Breast epithelium (tissue), 3 donors: ENCODE results near the gene FRMD6.

Source experiments
- POLR2A ChIP-seq: fragments of 450-650 bp; IDR thresholded peaks from one replicate; pipeline ENCODE4 v1.6.1; 2016; ENCODE audit warnings: antibody characterized with exemption, mild to moderate bottlenecking, moderate library complexity
- POLR2AphosphoS5 ChIP-seq, 3 donors: sonication (generic); formaldehyde crosslinking; IDR thresholded peaks; one replicate each; pipeline ENCODE4 v1.6.1; 2017; ENCODE audit warnings: antibody characterized with exemption in 3 of 3
- TF ChIP-seq, protein P1 (sequence below), 3 donors: fragments of 450-650 bp; IDR thresholded peaks; one replicate each; pipeline ENCODE4 v1.5.1; 2016 to 2017; ENCODE audit warnings: antibody characterized with exemption in 3 of 3, mild to moderate bottlenecking in 3 of 3, moderate library complexity in 3 of 3

- TF ChIP-seq POLR2AphosphoS5 (IDR thresholded peaks at IDR 0.05) (no peak), POLR2A (no peak)
- TF ChIP-seq, protein P1, sequence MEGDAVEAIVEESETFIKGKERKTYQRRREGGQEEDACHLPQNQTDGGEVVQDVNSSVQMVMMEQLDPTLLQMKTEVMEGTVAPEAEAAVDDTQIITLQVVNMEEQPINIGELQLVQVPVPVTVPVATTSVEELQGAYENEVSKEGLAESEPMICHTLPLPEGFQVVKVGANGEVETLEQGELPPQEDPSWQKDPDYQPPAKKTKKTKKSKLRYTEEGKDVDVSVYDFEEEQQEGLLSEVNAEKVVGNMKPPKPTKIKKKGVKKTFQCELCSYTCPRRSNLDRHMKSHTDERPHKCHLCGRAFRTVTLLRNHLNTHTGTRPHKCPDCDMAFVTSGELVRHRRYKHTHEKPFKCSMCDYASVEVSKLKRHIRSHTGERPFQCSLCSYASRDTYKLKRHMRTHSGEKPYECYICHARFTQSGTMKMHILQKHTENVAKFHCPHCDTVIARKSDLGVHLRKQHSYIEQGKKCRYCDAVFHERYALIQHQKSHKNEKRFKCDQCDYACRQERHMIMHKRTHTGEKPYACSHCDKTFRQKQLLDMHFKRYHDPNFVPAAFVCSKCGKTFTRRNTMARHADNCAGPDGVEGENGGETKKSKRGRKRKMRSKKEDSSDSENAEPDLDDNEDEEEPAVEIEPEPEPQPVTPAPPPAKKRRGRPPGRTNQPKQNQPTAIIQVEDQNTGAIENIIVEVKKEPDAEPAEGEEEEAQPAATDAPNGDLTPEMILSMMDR (IDR thresholded peaks at IDR 0.05), result no peak
Measured at GRCh38 chr14:51701951-51702350, 50.2 kb downstream of the FRMD6 start.
